ENCODE data around the gene PSMC3IP.
A peak's percentile ranks its signal among the peaks of the same experiment; 100 is the strongest.

PSMC3IP gene

DNA sequence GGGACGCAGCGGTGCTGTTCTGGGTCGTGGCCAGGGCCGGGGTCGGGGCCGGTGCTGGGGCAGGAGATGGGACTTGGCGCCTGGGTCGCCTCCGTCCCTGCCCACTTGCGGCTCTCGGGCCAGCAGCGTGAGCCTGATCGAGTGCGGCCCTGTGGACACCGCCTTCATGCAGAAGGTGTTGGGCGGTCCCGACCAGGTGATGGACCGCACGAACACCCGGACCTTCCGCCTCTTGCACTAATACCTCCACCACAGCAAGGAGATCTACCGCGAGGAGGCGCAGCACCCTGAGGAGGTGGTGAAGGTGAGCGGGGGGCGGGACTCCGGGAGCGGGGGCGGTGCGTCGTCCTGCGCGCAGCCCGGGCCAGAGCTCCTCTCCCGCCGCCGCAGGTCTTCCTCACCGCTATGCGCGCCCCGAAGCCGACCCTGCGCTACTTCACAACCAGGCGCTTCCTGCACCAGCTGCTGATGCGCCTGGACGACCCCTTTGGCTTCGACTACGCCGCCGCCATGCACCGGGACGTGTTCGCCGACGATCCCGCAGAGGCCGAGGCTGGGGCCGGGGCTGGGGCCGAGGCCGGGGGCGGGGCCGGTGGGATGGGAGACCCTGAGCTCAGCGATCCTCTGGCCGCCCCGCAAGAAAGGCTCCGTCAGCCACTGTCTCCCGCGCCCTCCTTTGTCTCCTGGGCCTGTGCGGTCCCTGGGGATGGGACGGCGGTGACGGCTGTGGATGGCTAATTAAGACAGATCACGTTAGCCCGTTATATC lies 29.3 kb downstream of the PSMC3IP start:
- no peak for TF ChIP-seq NFIC (IDR thresholded peaks at IDR 0.05)
- TF ChIP-seq CEBPB (IDR thresholded peaks at IDR 0.05) = no peak
- TF ChIP-seq EP300 (IDR thresholded peaks at IDR 0.05; ENCODE audit: borderline replicate concordance) = 0 out of 2 replicates have a peak, but pooled peaks have one; percentile 22
- peak; percentile 62 for TF ChIP-seq RAD21 (IDR thresholded peaks at IDR 0.05; ENCODE audit: low read depth)
- TF ChIP-seq, protein P1, sequence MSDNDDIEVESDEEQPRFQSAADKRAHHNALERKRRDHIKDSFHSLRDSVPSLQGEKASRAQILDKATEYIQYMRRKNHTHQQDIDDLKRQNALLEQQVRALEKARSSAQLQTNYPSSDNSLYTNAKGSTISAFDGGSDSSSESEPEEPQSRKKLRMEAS (IDR thresholded peaks at IDR 0.05) = peak; percentile 71
- 0 out of 2 replicates have a peak, but pooled peaks have one; percentile 29 for TF ChIP-seq TCF12 (IDR thresholded peaks at IDR 0.05; ENCODE audit: low read depth)
- TF ChIP-seq, protein P2, sequence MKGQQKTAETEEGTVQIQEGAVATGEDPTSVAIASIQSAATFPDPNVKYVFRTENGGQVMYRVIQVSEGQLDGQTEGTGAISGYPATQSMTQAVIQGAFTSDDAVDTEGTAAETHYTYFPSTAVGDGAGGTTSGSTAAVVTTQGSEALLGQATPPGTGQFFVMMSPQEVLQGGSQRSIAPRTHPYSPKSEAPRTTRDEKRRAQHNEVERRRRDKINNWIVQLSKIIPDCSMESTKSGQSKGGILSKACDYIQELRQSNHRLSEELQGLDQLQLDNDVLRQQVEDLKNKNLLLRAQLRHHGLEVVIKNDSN (IDR thresholded peaks at IDR 0.05) = peak; percentile 50
- peak; percentile 24; the same call in 1 of the 2 replicates for TF ChIP-seq TEAD4 (IDR thresholded peaks at IDR 0.05)
- TF ChIP-seq EGR1 (IDR thresholded peaks at IDR 0.05) = peak; percentile 93
- TF ChIP-seq FOXM1 (IDR thresholded peaks at IDR 0.05; ENCODE audit: borderline replicate concordance, low read depth) = no peak
- TF ChIP-seq TAF1 (IDR thresholded peaks at IDR 0.05; ENCODE audit: low read depth) = 0 out of 2 replicates have a peak, but pooled peaks have one; percentile 38
- TF ChIP-seq ZBTB7A (IDR thresholded peaks at IDR 0.05; ENCODE audit: low read depth) = 0 out of 2 replicates have a peak, but pooled peaks have one; percentile 77

DNA sequence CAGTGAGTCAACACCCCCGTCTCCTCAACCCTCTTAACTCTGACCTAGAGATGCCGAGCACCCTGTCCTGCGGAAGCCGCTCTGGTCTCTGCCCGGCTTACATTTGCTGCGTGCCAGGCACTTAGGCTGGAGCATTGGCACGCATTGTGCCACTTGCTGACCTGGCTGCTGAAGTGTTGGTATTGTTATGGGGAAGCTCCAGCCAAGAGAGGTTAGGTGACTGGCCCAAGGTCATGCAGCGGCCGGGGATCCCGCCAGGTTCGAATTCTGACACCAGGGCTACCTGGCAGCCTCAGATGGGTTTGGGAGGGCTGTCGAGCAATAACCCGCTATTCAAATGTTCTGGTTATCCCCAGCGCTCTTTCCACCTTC lies 29.8 kb downstream of the PSMC3IP start:
- TF ChIP-seq TEAD4 (IDR thresholded peaks at IDR 0.05) = no peak
- no peak for TF ChIP-seq NFIC (IDR thresholded peaks at IDR 0.05)
- TF ChIP-seq, protein P3, sequence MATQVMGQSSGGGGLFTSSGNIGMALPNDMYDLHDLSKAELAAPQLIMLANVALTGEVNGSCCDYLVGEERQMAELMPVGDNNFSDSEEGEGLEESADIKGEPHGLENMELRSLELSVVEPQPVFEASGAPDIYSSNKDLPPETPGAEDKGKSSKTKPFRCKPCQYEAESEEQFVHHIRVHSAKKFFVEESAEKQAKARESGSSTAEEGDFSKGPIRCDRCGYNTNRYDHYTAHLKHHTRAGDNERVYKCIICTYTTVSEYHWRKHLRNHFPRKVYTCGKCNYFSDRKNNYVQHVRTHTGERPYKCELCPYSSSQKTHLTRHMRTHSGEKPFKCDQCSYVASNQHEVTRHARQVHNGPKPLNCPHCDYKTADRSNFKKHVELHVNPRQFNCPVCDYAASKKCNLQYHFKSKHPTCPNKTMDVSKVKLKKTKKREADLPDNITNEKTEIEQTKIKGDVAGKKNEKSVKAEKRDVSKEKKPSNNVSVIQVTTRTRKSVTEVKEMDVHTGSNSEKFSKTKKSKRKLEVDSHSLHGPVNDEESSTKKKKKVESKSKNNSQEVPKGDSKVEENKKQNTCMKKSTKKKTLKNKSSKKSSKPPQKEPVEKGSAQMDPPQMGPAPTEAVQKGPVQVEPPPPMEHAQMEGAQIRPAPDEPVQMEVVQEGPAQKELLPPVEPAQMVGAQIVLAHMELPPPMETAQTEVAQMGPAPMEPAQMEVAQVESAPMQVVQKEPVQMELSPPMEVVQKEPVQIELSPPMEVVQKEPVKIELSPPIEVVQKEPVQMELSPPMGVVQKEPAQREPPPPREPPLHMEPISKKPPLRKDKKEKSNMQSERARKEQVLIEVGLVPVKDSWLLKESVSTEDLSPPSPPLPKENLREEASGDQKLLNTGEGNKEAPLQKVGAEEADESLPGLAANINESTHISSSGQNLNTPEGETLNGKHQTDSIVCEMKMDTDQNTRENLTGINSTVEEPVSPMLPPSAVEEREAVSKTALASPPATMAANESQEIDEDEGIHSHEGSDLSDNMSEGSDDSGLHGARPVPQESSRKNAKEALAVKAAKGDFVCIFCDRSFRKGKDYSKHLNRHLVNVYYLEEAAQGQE (IDR thresholded peaks at IDR 0.05; ENCODE audit: low read depth) = no peak
- TF ChIP-seq RAD21 (IDR thresholded peaks at IDR 0.05; ENCODE audit: low read depth) = no peak
- TF ChIP-seq TAF1 (IDR thresholded peaks at IDR 0.05; ENCODE audit: low read depth) = no peak
- TF ChIP-seq, protein P2 (IDR thresholded peaks at IDR 0.05) = no peak
- no peak for TF ChIP-seq YY1 (IDR thresholded peaks at IDR 0.05; ENCODE audit: low read depth)
- TF ChIP-seq FOXM1 (IDR thresholded peaks at IDR 0.05; ENCODE audit: borderline replicate concordance, low read depth) = no peak
- no peak for TF ChIP-seq TCF12 (IDR thresholded peaks at IDR 0.05; ENCODE audit: low read depth)
- no peak for TF ChIP-seq ZBTB7A (IDR thresholded peaks at IDR 0.05; ENCODE audit: low read depth)
- no peak for TF ChIP-seq CREB1 (IDR thresholded peaks at IDR 0.05; ENCODE audit: low read depth)
- no peak for TF ChIP-seq EP300 (IDR thresholded peaks at IDR 0.05; ENCODE audit: borderline replicate concordance)
- no peak for TF ChIP-seq CEBPB (IDR thresholded peaks at IDR 0.05)
- TF ChIP-seq EGR1 (IDR thresholded peaks at IDR 0.05) = no peak
- TF ChIP-seq, protein P1 (IDR thresholded peaks at IDR 0.05) = no peak

DNA sequence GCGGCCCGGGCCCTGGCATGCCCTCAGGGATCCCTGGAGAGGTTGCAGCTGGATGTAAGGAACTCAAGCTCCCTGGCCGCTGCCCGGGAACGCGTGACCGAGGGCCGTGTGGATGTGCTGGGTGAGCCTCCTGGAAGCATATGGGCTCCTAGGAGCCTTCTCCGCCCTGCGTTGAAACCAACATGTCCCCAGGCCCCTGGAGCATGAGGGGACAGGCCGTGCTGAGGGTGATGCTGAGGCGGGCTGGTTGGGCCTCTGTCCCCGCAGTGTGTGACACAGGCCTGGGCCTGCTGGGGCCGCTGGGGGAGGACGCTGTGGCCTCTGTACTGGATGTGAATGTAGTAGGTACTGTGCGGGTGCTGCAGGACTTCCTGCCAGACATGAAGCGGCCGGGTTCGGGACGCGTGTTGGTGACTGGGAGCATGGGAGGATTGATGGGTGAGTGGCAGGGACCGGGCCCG lies 30.5 kb downstream of the PSMC3IP start:
- TF ChIP-seq EGR1 (IDR thresholded peaks at IDR 0.05) (no peak), TAF1 (IDR thresholded peaks at IDR 0.05; ENCODE audit: low read depth) (no peak), YY1 (IDR thresholded peaks at IDR 0.05; ENCODE audit: low read depth) (no peak), RAD21 (IDR thresholded peaks at IDR 0.05; ENCODE audit: low read depth) (no peak), NFIC (IDR thresholded peaks at IDR 0.05) (no peak), CEBPB (IDR thresholded peaks at IDR 0.05) (no peak), TCF12 (IDR thresholded peaks at IDR 0.05; ENCODE audit: low read depth) (no peak), CREB1 (IDR thresholded peaks at IDR 0.05; ENCODE audit: low read depth) (no peak), ZBTB7A (IDR thresholded peaks at IDR 0.05; ENCODE audit: low read depth) (no peak), TEAD4 (IDR thresholded peaks at IDR 0.05) (no peak), FOXM1 (IDR thresholded peaks at IDR 0.05; ENCODE audit: borderline replicate concordance, low read depth) (no peak), EP300 (IDR thresholded peaks at IDR 0.05; ENCODE audit: borderline replicate concordance) (no peak)
- TF ChIP-seq, protein P3 (IDR thresholded peaks at IDR 0.05; ENCODE audit: low read depth) = no peak
- TF ChIP-seq, protein P1 (IDR thresholded peaks at IDR 0.05) = no peak
- TF ChIP-seq, protein P2 (IDR thresholded peaks at IDR 0.05) = no peak

DNA sequence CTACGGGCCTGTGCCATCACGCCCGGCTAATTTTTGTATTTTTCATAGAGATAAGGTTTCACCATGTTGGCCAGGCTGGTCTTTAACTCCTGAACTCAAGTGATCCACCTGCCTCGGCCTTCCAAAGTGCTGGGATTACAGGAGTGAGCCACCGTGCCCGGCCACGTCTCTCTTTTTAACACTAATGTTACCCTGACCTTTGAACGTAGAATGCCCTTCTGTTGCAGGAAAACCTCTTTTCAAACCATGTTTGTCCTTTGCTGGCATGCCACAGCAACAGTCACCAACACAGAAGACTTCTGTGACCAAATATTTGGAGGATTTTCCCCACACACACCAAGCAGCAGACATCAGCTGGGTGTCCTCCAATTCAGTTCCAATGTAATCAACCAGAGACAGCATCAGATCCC lies 32.6 kb downstream of the PSMC3IP start:
- TF ChIP-seq ZBTB7A (IDR thresholded peaks at IDR 0.05; ENCODE audit: low read depth) = no peak

Measured in Ishikawa (cell line).